ENCODE data around the gene KLK6. TPM values are rescaled to one million over a fixed set of nuclear protein-coding genes. Genes with fewer than 3 reads are reported as not detected.
A peak's percentile ranks its signal among the peaks of the same experiment; 100 is the strongest.

KLK6 gene
- total RNA-seq, 1 donor = not detected

DNA sequence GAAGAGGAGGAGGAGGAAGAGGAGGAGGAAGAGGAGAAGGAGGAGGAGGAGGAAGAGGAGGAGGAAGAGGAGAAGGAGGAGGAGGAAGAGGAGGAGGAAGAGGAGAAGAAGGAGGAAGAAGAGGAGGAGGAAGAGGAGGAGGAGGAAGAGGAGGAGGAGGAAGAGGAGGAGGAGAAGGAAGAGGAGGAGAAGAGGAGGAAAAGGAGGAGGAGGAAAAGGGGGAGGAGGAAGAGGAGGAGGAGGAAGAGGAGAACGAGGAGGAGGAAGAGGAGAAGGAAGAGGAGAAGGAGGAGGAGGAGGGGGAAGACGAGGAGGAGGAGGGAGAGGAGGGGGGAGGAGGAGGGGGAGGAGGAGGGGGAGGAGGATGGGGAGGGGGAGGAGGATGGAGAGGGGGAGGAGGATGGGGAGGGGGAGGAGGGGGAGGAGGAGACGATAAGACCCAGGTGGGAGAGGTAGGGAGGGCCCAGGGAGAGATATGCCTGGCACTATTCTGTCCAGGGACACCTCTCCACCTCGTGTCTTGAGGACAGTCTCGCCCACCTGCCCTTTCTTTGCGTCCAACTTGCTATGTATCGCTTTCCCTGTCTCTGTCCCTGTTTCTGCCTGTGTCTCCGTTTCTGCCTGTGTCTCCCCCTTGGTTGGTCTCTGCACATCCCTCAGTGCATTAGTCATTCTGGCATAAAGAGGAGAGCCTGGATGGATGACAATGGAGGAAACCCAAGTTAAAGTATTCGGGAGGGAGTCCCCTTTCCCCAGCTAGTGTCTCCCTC is 9.5 kb downstream of the KLK6 start:
- DNase-seq (ENCODE audit: low read depth in 2 of 3, low spot score in 2 of 3) = no peak

DNA sequence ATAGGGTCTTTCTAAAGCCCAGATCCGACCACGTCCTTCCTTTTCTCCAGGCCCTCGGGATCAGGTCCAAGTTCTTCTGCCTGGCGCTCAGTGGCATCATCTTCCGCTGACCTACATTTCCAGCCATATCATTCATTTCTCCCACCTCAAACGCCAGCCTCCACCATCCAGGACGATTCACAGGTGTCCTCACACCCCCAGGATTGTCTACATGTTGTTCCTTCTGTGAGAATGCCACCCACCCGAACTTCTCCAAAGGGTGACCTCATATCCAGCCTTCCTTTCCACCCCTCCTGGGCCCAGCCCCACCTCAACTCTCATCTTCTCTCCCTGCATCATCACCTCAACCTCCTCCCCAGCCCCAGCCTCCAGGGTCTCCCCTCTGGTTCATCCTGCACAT is 11.8 kb downstream of the KLK6 start:
- no peak for DNase-seq (ENCODE audit: low read depth in 2 of 3, low spot score in 2 of 3)

DNA sequence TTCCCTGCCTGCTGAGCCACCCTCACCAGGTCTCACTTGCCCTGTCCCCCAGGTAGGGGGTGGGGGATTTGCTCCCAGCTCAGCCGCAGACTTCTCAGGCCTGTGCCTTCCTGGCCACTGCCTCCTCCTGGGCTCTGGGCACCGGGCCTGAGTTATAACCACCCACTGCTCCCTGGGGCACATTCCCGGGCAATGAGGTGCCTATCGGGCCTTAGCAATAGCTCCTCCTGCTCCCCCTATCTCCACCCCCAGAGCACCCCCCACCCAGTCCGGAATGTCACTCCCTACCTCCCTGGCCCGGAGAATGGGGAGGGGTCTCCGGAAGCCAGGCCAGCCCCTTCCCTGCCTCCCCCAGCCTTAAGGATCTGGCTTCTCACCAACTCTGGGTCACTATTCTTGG is 16.5 kb downstream of the KLK6 start, which contains the start of gene KLK5:
TSS of gene KLK5 (minus strand) at position 129 of the 400 bp plus-strand sequence. CDS start 381 bp downstream, outside the sequence.
- DNase-seq (ENCODE audit: low read depth in 2 of 3, low spot score in 2 of 3) = no peak

DNA sequence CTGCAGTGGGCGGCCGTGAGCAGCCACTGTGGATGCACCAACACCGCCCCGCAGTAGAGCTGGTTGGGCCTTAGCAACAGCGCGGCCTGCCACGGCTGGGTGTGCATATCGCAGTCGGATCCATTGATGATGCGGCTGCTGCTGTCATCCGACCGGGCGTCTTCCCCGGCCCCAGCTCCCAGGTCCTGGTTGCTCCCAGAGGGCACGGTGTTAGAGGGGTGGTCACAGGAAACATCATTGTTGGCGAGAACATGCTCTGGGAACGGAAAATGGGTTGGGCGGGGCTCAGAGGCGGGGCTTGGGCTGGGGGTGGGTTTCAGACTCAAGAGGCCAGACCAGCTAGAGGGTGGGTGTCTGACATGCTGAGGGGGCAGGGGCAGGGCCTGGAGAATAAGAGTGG is 19.5 kb downstream of the KLK6 start:
- no peak for DNase-seq (ENCODE audit: low read depth in 2 of 3, low spot score in 2 of 3)

DNA sequence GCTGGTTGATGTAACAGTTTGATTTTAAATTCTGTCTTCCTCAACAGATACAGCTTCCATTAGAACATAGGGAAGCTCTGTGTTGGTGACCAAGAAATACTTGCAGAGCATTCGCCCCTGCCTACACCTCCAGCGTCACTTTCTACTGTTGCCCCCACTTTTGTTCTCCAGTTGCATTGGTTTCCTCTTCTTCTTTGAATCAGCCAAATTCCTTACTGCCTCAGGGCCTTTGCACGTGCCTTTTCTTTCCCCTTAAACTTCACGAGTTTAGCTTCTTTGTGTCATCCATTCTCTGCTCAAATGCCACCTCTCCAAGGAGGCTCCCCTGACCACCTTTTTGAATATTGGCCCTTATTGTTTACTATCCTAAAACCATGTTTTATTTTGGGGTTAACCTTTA is 22.3 kb downstream of the KLK6 start:
- no peak for DNase-seq (ENCODE audit: low read depth in 2 of 3, low spot score in 2 of 3)

DNA sequence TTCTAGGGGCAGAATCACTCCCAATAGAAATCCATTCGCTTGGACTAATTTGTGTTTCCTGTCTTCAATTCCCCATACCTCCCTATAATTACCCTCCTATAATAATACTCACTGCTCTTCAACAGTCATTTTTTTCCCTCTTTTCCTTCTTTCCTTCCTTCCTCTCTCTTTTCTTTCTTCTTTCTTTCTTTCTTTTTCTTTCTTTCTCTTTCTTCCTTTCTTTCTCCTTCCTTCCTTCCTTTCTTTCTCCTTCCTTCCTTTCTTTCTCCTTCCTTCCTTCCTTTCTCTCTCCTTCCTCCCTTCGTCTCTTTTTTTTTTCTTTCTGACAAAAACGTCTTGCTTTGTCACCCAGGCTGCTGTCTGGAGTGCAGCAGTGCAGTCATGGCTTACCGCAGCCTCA is 24.6 kb downstream of the KLK6 start:
- DNase-seq (ENCODE audit: low read depth in 2 of 3, low spot score in 2 of 3) = no peak

DNA sequence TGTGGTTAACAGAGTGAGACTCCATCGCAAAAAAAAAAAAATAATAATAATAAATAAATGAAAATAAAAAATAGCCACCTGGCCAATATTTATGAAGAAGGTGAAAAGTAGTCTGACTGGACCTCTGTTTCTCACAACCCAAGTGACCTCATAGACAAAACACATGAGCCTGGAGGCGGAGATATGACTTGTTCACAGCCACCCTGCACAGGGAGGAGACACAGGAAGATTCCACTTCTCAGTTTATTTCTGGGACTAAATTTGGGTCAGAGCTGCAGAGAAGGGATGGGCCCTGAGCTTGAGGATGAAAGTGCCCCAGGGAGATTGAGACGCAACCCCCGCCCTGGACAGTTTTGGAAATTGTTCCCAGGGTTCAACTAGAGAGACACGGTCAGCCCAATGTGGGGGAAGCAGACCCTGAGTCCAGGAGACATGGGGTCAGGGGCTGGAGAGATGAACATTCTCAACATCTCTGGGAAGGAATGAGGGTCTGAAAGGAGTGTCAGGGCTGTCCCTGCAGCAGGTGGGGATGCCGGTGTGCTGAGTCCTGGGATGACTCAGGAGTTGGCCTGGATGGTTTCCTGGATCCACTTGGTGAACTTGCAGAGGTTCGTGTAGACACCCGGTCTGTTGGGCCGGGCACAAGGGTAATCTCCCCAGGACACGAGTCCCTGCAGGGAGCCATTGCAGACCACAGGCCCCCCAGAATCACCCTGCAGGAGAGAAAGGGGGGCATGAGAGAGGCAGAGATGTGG is 26.1 kb downstream of the KLK6 start:
- DNase-seq (ENCODE audit: low read depth in 2 of 3, low spot score in 2 of 3) = no peak

DNA sequence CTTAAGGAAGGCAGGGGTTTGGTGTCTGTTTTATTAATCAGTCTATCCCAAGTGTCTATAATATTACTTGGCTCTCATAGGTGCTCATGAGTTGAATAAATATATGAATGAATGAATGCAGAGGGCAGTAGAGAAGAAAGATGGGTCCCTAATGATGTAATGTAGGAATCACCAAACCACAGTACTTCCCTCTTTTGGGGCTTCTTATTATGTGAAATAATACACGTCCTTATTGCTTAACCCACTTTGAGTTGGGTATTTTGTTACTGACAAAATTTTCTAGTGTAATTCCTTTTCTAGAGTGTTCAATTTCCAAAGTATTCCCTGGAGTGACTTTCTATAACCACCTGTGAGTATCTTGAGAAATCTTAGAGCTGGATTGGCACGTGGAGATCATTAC is 29.8 kb downstream of the KLK6 start:
- DNase-seq (ENCODE audit: low read depth in 2 of 3, low spot score in 2 of 3) = no peak

DNA sequence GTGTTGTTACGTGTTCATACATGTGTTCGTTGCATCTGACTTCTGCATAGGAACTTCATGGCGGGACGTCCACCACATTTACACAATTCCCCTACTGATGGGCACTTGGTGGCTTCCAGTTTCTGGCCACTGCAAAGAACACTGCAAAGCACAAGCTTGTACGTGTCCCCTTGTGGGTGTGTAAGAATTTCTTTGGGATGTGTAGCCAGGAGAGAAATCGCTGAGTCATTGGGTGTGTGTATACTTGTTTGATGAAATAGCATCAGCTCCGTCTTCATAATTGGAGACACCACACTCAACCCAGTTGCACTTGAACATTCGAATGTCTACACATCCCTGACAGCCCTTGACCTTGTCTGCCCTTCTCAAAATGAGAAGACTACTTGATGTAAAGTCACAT is 35.8 kb downstream of the KLK6 start:
- no peak for DNase-seq (ENCODE audit: low read depth in 2 of 3, low spot score in 2 of 3)

DNA sequence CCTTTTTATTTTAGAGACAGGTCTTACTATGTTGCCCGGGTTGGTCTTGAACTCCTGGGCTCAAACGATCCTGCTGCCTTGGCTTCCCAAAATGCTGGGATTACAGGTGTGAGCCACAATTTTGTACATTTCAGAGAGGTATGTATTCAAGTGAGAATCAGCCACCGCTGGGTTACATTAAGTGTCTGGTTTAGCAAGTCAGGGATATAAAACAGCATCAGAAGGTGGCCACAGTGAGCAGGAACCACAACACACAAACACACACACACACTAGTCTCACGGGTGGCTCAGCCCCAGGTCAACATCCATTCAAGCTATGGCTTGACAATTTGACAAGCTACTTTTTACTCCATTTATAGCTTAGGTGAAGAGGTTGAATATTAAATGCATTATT is 36.7 kb downstream of the KLK6 start:
- no peak for DNase-seq (ENCODE audit: low read depth in 2 of 3, low spot score in 2 of 3)

DNA sequence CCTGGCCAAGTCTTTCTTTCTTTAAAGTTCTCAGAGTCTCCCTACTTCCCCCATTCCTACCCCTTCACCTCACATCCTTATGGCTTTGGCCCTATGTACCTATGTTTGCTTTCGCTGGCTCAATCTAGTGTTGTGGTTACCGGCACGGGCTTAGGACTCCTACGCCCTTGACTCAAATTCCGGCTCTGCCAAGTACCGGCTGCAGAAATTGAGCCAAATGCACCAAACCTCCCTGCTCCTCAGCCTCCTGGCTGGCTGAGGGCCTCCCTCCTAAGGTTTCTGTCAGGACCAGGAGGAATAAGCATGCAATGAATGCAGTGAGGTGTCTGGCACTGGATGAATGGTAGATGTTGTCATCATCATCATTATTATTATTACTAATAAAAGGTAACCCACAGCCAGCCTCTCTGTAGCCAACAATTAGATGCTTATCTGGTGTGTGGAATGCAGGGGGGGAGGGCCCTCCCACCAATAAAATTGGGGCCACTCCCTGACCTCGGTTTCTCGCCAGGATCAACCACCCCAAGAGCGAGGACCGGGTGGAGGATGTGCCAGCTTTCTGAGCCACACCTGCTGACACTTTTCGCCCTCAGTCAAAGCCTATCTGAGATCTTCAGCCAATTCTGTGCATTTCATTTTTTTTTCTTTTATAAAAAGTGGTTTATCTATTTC is 37.2 kb downstream of the KLK6 start:
- no peak for DNase-seq (ENCODE audit: low read depth in 2 of 3, low spot score in 2 of 3)

DNA sequence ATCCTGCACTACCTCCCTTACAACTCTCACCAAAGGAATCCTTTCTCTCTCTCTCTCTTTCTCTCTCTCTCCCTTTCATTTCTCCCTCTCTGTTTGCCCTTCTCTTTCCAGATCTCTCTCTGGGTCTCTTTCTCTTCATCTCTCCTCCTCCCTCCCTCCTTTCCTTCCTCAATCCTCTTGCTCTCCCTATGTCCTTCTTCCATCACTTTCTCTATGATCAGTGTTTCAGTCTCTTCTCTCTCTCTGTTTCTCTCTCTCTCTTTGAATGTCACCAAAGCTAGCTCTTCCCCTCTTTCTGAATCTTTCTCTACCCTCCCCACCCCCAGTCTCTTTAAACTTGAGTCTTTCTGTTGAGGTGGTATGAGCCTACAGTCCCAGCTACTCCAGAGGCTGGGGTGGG is 38.4 kb downstream of the KLK6 start:
- no peak for DNase-seq (ENCODE audit: low read depth in 2 of 3, low spot score in 2 of 3)

DNA sequence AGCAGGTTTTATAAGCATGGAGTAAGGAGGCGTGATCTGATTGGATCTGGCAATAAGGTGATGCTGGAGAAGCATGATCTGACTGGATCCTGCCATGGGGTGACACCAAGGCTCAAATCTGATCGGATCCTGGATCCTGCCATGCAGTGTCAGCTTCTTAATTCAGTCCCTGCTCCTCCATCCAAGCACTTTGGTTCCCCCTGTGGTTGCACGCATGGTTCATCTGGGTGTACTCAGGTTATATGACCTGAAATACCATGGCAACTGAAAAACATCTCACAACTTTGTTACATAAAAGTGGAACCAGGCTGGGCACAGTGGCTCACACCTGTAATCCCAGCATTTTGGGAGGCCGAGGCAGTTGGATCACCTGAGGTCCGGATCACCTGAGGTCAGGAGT is 40.6 kb downstream of the KLK6 start:
- DNase-seq (ENCODE audit: low read depth in 2 of 3, low spot score in 2 of 3) = no peak

DNA sequence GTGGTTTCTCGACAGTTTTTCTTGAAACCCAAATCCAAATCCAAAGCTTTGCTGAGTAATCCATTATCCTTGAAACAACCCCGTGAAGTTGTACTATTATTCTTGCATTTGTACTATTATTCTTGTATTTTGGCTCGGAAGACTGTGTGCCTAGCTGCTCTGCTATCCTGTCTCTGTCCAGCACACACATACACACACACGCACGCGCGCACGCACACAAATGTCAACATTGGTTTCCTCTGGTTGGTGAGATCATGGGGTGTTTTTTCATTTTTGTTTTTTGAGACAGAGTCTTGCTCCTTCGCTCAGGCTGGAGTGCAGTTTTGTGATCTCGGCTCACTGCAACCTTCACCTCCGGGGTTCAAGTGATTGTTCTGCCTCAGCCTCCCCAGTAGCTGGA is 43.2 kb downstream of the KLK6 start:
- DNase-seq (ENCODE audit: low read depth in 2 of 3, low spot score in 2 of 3) = no peak

DNA sequence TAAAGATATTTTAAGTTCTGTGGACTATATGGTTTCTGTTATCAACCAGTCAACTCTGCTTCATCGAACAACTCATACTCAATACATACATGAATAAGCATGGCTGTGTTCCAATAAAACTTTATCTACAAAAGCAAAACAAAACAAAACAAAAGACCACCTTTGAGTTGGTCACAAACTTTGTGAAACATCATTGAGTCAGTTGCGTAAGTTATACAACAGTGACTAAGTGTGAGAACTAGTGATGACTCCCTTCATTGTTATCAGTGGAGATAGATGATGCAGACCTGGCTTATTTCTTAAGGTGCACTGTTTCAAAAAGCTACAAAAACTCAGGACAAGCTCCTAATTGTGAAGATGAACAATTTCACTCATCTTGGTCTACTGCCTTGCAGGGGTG is 43.7 kb downstream of the KLK6 start:
- no peak for DNase-seq (ENCODE audit: low read depth in 2 of 3, low spot score in 2 of 3)

DNA sequence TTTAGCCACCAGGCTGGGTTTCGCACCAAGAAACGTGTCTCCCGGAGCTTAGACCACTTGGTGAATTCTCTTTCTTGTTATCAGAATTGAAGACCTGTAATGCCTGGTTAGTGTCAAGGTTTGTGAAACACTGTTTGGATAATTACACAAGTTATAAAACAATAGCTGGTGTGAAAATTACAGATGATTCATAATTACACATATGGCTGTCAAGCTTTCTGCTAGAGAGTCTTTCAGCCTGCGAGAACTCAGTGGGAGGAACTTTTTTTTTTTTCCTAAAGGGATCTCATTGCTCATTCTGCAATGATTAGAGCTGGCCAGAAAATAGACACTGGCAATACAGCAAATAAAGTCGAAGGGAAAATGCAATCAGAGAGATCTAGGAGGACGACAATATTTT is 44.8 kb downstream of the KLK6 start:
- DNase-seq (ENCODE audit: low read depth in 2 of 3, low spot score in 2 of 3) = no peak

DNA sequence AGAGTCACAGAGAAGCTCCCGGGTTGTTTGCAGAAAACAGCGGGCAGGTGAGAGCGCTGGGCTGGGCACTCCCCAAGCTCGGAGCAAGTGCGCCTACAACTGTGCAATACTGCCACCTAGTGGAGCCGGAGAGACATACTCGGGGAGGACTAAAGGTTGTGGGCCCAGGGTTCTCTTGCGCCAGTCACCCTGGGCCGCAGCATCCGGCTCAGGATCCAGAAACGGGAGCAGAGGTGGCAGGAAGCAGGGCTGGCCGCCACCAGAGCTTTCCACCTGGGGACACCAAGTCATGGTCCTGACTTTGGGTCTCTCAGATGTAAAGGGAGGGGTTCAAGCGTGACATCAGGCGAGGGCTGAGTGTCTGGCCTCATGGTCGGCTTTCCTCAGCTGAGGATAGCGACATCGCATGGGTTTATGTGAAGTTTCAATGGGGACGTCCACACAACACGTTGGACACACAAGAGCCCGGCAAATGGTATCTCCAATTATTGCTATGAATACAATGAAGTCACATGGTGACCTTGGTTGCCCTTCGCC is 47.0 kb downstream of the KLK6 start:
- peak; percentile 57 to 86 (median 80) for DNase-seq (ENCODE audit: low read depth in 2 of 3, low spot score in 2 of 3)

DNA sequence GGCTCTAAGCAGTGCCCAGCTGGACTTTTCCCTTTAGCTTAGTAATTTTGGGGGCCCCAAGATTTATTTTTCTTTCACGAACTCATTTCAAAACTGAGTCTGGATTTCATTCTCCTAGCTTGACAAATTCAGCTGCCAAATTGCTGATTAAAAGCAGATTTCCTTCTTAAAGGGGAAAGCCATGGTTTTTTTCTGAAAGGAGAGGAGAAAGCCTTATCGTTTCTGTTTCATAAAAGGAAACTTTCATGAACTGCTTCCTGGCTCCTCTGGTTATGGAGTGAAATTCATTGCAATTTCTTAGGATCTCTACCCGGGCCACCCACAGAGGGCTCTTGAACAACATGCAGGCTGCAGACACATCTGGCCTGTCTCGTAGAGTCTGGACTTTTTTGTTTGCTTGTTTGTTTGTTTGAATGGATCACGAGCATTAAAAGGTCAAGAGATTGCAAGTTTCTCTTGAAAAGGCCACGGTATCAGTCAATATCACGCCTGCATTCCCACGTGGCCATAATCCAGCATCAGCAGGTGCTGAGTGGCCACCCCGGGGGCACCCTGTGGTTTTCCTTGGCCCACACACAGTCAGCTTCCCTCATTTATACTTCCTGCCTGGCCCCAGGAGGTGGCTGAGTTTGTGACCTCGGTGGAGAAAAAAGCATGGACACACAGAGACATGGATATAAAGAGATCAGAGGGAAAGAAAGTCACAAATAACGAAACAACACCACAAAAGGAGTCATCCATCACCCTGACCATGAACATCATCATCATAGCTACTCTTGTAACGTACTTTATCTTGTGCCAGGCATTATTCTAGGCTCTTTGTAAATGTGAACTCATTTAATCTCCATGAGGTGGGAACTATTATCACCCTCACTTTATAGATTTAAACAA is 47.7 kb downstream of the KLK6 start:
- no peak for DNase-seq (ENCODE audit: low read depth in 2 of 3, low spot score in 2 of 3)

DNA sequence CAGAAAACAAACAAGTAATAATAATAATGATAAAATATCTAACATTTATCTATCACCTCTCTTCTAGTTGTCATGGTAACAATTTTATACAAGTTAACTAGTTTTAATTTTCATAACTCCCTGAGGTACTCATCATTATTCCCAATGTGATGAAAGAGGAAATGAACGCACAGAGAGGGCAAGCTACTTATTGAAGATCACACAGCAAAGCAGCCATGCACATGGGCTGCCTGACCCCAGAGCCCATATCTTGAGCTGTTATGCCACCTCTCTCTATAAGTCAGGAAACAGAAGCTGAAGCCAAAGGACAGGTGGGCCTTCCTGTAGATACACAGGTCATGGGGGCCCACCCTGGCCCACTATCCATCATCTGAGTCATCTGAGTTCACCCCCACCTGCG is 53.3 kb downstream of the KLK6 start:
- DNase-seq (ENCODE audit: low read depth in 2 of 3, low spot score in 2 of 3) = no peak

Data from hematopoietic multipotent progenitor cell (in vitro differentiated cells).